ENCODE data around the gene WDR19.

DNA sequence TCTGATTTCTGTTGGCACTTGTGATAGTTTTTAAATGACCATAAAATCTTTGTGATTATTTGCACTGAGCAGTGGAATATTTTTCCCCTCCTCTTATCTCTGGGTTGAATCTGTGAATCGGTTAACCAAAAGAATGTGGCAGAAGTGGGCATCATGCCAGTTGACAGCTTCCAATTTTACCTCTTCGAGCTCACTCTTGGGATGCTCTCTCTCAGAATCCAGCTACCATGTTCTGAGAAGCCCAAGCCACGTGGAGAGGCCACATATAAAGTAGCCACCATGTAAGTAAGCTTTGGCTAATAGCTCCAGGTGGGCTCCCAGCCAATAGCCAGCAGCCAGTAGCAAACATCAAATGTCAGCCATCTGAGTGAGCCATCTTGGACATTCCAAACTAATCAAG, 12.9 kb upstream of the WDR19 start:
- no peak for TF ChIP-seq POLR2A (IDR thresholded peaks at IDR 0.05)
- TF ChIP-seq, protein P1, sequence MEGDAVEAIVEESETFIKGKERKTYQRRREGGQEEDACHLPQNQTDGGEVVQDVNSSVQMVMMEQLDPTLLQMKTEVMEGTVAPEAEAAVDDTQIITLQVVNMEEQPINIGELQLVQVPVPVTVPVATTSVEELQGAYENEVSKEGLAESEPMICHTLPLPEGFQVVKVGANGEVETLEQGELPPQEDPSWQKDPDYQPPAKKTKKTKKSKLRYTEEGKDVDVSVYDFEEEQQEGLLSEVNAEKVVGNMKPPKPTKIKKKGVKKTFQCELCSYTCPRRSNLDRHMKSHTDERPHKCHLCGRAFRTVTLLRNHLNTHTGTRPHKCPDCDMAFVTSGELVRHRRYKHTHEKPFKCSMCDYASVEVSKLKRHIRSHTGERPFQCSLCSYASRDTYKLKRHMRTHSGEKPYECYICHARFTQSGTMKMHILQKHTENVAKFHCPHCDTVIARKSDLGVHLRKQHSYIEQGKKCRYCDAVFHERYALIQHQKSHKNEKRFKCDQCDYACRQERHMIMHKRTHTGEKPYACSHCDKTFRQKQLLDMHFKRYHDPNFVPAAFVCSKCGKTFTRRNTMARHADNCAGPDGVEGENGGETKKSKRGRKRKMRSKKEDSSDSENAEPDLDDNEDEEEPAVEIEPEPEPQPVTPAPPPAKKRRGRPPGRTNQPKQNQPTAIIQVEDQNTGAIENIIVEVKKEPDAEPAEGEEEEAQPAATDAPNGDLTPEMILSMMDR (IDR thresholded peaks at IDR 0.05), result no peak
- no peak for TF ChIP-seq POLR2AphosphoS5 (IDR thresholded peaks at IDR 0.05)
- no peak for TF ChIP-seq EP300 (IDR thresholded peaks at IDR 0.05)

All from suprapubic skin (tissue), 4 donors.